Bone marrow (tissue), 2 donors: ENCODE results near the gene GOT1.

Source experiments
- DNase-seq, 2 donors: peaks; one replicate each; lab custom pipeline; 2025; lab: John Stamatoyannopoulos, UW

Gene GOT1

DNA sequence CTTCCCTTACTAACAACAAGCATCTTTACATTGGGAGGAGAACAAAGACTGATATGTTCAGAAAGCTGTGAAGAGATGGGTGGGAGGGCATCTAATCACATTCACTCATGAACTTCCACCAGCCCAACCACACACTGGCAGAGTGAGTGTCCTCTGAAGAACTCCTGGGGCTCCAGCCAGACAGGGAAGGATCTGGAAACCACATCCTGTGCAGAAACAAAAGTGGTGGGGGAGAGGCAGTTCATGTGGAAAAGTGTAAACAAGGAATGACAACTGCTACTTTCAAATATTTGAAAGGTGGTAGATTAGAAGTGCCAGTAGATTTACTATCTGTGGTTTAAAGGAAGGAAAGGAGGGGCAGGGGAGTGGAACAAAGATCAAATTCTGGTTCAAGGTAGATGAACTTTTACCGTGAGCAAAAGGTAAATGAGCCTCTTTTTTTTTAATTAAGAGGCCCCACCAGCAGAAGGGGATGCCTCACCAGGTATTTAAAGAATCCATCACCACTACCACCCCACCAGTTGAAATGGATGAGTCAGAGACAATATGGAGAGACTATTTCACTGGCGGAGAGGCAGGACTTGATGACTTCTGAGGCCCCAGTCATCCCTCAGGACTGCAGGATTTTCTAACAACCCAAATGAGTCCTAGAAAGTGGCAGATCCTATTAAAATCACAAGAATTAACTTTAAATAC lies 34.5 kb downstream of the GOT1 start:
- DNase-seq, result no peak

DNA sequence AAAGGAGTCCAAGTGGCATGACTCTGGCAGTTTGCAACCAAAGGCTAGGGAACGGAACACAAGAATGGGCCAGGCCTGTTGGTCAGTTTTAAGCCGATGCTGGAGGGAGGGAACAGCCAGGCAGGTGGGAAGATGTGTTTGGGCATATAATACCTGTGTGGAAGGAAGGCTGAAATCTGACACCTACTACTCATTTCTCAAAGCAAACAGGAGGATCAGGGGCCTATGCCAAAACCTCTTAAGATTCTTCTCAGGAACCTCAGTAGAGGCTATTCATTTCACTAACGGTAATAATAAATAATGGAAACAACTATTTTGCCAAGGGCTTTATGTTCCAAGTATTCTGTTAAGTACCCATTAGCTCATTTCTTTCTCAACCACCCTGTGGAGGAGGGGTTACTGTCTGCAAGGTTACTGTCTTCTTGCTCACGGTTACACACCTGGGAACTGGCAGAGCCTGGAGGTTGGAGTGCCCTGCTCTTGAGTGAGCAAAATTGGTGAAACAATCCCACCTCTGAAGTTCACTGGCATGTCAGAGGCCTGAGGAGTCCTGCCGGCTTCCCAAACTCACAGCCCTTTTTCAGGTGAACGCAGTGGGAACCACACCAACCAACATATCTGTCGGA lies 35.5 kb downstream of the GOT1 start:
- no peak for DNase-seq

DNA sequence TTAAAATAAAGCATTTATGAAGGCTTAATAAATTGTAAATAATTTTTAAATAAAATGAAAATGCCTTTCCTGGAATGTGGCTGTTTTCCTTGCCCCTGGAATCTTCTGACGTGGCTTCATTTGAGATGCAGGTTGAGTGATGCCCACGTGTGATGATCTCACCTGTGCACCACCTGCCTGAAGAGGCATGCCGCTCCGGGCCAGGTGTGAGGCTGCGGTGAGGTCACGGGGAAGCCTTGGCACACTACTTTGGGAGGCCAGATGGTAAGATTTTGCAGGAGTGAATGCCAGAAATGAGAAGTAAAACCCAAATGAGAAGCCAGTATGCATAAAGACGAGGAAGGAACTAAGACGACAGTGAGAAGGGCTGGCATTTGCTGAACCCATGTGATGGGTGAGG lies 36.2 kb downstream of the GOT1 start:
- DNase-seq, result no peak

DNA sequence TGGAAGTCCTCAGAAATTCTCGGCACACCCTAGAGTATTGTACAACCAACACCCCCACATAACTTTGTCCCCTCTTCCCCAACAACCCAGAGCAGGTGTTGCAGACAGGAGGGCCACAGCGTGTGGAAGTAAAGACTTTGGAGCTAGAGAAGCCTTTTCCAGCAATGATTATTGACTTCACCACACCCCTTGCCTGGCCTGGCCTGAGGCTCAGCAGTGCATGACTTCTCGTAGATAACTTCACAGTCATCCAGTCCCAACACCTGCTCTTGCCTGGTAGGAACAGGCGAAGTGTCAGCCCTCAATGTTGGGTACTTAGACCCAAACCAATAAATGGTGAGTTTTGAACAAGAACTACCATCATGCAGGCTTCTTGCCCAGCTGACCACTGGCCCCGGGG lies 36.7 kb downstream of the GOT1 start:
- no peak for DNase-seq

DNA sequence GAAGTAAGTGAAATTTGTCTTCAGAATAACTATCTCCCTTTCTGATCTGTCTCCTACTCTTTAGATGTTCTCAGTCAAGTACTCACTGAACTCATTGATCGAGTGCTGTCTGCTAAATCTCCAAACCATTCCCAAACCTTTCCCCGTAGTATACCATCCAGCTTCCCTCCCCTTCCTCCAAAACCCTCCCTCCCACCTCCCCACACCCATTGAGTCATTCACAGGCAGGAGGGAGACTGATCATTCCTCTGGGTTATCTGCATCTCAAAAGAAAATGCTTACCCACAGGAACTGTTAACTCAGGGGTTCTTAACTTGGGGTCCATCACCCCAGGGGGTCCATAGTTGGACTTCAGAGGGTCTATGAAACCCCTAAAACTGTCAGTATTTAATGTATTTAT lies 37.4 kb downstream of the GOT1 start:
- DNase-seq, result no peak

DNA sequence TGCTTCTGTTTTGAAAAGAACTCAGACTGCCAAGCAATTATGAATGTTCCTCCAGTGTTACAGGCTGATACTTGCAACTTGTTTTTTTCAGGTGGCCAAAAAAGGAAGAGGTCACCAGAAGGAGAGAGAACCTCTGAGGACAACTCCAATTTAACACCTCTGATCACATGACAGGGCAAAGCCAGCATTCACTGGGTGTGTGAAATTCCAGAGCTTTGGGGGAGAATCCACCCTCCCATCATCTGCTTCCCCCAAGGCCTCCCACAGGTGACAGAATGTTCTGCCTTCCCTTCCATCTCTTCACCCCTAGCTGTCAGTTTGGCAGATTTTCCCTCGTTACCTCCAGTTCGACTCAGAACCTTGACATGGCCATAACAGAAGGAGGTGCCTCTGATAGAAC lies 39.1 kb downstream of the GOT1 start:
- no peak for DNase-seq

DNA sequence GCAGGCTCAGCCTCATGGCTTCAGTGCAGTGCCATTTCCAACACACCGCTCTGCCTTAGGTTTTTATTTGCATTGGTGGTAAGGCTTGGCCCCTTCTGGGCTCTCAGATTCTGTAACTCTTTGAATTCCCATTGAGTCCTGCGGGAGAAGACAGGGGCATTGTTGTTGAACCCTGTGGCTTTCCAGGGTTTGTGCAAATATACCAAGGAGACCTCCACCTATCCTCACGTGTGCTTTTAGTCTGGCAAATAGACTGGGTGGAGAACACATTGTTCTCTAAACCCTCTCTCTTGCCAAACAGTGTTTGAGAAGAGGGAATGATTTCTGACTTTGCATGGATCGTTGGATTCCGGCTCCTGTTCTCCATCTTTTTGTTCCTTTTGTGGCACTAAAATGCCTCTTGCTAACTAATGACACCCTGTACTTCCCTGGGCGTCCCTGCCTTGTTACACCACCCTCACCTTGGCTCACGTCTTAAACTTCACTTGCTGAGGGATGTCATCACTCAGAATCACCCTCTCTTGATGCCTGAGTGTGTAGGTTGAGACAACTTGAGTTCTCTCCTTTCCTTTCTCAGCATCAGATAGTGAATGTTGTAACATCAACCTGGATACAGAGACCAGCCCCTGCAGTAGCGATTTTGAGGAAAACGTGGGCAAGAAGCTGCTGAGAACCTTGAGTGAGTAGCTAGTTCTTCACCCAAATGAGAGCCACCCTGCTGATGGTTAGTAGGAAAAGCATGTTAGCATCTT lies 40.5 kb downstream of the GOT1 start:
- DNase-seq, result no peak

DNA sequence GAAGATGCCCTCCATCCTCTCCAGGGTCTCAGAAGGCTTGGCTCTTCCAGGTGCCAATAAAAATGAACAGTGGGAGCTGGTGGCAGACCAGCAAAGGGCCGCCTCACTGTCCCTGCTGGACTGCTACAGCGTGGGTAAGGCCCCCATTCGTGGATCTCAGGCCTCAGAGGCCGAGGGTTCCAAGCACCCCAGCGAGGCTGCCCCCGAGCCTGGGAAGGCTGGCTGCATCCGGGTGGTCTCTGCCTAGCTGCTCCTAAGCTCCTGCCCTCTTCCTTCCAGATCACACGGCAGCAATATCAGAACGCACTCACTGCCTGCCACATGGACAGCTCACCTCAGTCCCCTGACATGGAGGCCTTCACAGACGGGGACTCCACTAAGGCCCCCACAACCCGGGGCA lies 42.9 kb downstream of the GOT1 start:
- no peak for DNase-seq

DNA sequence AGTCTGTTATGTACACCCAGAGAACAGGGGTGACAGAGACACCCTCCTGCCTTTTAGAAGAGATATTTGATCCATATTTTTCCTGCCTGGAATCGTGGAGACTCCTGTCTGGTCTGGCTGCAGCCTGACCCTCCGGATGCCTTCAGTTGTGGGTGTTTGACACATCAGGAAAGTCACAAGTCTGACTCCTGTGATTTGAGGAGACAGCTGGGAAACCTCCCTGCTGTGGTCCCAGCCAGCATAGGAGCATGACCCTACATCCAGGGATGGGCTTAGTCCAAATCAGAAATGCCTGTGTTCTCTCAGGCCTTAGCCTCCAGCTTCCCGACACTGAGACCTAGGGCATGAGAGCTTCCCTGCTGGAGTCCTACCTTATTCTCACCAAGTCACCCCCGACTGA lies 43.4 kb downstream of the GOT1 start:
- no peak for DNase-seq

DNA sequence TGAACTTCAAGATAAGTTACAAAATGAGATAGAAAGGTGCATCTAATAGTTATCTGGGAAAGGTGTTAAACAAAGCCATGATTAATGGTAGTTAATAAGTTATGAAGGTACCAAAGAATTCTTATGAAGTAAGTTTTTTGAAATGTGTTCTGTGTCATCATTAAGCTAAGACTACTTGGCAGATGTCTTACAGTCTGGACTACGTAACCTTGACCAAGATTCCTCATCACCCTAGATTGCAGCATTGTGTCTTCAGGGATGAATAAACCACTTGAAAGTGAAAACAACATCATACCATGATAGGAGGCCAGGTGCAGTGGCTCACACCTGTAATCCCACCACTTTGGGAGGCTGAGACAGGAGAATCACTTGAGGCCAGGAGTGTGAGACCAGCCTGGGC lies 48.2 kb downstream of the GOT1 start:
- no peak for DNase-seq

DNA sequence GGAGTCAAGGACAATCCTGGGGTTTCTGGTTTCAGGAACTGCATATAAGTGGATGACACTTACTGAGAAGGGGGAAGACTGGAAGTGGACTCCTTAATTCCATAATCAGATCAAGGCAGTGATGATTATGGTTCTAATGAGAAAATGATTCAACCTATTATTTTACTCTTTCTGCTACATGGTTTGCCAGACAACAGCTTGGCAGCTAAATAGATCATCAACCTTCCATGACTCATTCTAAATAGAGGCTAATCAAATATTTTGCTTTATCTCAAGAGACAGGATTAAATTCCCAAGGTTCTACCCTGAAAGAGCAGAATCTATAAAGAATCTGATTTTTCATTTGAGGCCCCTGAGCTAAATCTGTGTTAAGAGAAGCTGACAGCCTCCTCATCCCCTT lies 55.0 kb downstream of the GOT1 start:
- no peak for DNase-seq

DNA sequence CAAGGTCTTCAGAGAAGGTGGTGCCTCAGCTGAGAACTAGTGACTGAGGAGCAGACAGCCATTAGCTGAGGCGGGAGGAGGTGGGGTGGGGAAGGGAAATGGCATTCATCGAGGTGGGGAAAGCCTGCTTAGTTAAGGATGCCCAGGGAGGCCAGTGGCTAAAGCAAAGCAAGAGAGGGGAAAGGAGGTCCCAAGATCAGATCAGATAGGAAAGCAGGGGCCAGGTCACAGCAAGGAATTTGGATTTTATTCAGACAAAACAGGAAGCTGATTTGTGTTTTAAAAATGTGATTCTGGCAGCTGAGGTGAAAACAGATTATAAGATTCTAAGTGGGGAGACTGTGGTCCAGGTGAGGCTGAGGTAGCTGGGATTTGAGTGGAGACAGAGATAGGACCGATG lies 55.5 kb downstream of the GOT1 start:
- DNase-seq, result no peak

DNA sequence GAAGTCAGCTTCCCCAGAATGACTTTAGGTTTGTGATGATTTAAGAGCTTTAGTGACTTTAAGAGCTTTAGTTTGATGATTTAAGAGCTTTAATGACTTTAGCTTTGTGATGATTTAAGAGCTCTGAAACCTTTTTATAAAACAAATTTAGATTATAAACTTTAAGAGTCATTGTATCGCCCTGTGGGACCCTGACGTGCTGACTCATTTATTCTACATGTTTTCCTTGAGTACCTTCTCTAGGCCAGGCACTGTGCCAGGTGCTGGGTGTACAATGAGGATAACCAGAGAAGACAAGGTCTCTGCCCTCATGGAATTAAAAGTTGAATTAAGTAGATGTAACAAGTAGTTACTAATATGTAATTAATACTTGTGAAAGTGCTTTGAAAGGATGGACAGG lies 55.9 kb downstream of the GOT1 start:
- no peak for DNase-seq

DNA sequence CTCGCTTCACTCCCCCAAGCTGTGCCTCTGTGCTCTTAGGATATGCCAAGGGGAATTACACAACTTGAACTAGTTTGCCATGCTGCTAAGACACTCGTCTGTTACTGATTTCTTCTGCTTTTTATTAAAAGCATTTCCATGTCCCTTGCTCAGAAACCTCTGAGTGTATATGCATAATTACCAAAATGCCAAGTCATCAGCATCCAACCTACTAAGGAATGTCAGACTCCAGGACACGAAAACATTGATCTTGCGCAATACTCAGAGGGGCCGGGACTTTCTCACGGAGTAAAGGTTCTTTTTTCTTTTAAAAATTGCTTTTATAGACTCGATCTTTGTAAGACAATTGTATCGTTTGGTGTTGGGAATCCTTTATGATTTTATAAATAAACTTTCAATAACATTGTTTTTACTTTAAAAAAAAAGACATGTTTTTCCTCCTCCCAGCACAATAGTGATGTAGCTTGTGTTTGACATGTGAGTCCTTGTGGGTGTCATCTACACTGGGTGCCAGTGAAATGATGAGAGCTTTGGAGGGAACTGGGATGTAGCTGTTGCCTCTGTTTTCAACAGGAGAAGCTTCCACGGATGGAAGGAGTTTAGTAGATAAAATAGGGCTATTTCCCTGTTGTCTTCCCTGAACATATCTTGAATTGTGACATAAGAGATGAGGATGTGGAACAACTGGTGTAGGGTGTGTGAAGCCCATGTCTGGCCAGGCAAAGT lies 57.7 kb downstream of the GOT1 start:
- no peak for DNase-seq

DNA sequence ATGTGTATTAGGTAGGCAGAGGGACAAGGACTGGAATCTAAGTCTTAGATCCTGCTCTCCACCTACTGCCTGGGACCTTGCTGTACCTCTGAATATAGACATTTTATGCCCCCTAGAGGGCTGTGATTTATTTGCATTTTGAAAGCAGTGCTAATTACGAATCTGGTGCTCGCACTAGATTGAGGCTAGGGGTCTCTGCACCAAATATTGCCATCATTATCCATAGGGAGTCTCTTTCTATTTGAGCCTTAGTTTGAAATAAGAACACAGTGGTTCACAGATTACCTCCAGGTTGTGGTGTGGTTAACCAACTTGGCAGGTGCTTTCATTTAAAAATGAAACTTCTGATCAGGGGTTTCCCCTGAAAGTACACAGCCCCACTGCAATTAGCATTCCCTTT lies 59.4 kb downstream of the GOT1 start:
- DNase-seq, result no peak

DNA sequence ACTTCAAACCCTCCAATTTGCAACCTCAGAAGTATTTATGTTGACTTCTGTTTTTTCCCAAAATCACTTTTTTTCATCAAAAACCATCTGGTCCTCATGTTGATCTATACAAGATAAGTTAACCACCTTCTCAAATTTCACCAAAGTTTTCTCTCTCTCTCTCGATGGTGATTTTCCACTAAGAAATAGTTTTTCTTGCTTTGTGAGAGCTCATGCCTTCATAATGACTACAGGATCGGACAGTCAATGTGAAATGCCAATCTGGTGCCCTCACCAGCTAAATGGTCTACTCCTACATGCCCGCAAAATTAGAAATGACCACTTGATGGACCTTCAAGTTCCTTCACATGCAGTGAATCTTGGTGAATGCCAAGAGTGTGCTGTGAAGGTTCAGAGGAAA lies 60.9 kb downstream of the GOT1 start:
- no peak for DNase-seq

DNA sequence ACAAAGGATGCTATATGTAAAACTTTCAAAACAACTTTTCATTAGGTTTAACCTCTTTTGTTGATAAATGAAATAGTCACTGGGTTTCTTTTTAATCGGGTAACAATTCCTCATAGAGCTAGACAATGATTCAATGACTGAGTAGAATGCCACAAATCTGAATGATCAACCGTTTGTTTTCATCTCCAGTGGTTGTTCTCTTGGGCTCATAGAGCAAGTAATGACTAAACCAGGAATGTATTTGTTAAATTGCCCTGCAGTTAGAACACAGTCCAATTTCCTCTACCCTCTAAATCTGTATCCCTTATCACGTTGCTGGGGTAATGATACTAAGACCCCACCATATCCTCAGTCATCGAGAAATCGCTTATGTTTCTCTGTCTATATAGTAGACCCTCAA lies 61.3 kb downstream of the GOT1 start:
- DNase-seq, result no peak

DNA sequence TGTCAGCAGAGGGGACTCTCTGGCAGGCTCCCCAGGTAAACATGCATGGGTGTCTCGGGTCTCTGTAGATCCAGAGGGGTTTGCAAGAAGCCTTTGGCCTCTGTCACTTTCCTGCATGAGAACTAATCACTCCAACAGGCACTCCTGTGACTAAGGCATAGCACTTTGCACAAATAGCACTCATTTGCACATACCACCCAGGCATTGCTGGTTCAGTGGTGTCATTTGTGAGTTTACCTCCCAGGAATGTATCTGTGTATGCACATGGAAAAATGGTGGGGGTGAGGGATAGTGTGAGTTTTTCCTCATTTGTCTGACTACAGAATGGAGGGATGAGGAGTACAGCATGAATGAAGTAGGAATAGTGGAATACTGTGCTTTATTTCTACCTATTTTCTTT lies 61.8 kb downstream of the GOT1 start:
- DNase-seq, result no peak

DNA sequence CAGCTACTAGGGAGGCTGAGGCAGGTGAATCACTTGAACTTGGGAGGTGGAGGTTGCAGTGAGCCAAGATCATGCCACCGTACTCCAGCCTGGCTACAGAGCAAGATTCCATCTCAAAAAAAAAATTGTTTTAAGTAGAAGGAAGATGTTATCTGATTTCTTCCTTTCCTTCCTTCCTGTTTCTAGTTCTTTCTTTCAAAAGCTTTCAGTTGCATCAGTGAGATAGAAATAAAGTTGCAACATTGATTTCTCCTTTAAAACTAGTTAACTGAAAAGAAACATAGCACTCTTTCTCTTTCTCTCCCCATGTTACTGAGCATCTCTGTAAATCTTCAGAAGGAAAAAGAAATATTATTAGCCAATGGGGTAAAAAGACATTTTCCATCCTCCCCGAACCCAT lies 63.8 kb downstream of the GOT1 start:
- no peak for DNase-seq

DNA sequence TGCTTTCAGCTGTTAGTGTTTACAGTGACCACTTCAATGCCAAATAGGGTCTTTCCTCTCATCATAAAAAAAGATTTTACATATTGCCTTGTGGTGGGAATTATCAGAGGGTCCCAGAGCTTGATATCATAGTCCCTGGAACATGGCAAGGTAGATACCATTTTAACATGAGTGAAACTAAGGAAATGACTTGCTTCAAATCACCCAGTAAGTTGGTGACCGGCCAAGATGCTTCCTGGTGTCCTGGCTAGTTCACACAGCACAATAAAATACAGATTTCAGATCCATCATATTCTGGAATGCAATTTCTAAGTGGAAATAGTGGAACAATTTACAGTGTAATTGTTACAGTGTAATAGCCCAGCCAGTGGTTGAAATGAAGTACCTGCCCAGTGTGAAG lies 64.7 kb downstream of the GOT1 start:
- DNase-seq, result no peak

DNA sequence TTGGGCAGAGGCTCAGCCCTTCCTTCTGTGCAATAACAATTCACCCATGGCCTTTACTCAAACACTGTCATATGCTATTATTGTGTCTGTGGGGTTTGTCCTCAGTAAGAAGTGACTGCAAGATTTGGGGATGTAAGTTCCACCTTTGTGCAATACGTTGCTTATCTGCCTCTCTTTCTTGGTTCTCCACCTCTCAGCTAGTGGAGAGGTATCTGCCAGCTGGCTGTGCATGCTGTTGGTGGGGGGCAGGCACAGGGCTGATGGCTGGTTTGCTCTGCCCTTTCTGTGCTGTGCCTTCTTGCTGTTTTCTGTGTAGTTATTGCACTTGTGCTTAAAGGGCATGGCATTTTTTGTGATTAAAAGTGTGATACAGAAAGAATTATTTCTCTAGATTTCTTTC lies 65.1 kb downstream of the GOT1 start:
- DNase-seq, result no peak

DNA sequence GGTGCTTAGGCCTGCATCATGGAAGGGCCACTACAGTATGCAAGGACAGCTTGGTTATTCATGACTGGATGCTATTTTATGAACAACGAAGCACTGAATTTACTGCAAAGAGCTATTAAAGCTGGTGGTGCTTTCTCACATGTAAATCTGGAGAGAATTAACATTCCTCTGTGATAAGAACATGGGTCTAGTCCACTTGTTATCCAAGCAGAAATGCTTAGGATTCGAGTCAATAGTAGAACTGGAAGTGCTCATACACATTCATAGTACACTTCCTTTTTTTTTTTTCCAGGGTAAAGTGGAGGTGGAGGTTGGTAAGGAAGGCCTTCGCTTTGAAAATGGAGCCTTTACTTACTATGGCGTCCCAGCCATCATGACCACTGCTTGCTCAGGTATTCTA lies 66.3 kb downstream of the GOT1 start:
- no peak for DNase-seq

DNA sequence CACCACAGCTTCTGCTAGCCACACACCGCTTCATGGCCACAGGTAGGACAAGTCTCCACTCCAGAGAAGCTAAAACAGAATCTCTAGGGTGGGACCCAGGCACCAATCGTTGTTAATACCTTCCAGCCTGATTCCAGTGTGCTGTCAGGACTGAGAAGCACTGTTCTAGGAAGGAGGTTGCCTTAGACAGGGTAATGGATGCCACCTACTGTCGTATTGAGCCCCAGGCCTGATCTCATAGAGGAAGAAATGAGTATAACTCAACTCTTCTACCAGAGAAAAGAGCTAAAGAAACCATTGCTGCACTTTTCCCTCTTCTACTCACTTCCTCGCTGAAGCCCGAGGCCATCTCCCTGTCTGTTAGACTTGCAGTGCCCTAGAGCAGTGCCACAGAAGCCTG lies 69.5 kb downstream of the GOT1 start:
- no peak for DNase-seq
